ENCODE data around the gene ARSB.

DNA sequence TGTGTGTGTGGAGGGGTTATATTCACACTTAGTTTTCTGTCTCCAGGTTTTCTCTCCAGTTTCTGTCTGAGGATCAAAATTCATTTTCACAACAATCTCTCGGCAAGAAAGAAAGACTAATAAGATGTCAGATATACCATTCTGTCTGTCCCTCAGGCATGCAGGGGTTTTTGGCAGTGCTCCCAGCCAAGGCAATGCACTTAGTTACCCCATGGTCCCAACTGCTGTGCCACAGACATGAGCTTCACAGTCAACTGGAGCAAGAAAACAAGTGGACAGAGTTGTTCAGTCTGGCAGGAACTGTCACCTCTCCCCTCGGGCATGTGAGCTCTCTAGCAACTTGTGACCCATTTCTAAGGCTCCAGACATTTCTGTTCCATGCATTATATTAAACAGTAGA, 234.8 kb downstream of the ARSB start:
- TF ChIP-seq, protein P1, sequence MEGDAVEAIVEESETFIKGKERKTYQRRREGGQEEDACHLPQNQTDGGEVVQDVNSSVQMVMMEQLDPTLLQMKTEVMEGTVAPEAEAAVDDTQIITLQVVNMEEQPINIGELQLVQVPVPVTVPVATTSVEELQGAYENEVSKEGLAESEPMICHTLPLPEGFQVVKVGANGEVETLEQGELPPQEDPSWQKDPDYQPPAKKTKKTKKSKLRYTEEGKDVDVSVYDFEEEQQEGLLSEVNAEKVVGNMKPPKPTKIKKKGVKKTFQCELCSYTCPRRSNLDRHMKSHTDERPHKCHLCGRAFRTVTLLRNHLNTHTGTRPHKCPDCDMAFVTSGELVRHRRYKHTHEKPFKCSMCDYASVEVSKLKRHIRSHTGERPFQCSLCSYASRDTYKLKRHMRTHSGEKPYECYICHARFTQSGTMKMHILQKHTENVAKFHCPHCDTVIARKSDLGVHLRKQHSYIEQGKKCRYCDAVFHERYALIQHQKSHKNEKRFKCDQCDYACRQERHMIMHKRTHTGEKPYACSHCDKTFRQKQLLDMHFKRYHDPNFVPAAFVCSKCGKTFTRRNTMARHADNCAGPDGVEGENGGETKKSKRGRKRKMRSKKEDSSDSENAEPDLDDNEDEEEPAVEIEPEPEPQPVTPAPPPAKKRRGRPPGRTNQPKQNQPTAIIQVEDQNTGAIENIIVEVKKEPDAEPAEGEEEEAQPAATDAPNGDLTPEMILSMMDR (IDR thresholded peaks at IDR 0.05) = no peak
- TF ChIP-seq, protein P2, sequence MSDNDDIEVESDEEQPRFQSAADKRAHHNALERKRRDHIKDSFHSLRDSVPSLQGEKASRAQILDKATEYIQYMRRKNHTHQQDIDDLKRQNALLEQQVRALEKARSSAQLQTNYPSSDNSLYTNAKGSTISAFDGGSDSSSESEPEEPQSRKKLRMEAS (IDR thresholded peaks at IDR 0.05; ENCODE audit: low read depth) = no peak
- no peak for TF ChIP-seq RAD21 (IDR thresholded peaks at IDR 0.05; ENCODE audit: low read length)
- TF ChIP-seq POLR2AphosphoS5 (IDR thresholded peaks at IDR 0.05; ENCODE audit: low read depth, low read length) = no peak
- TF ChIP-seq, protein P3, sequence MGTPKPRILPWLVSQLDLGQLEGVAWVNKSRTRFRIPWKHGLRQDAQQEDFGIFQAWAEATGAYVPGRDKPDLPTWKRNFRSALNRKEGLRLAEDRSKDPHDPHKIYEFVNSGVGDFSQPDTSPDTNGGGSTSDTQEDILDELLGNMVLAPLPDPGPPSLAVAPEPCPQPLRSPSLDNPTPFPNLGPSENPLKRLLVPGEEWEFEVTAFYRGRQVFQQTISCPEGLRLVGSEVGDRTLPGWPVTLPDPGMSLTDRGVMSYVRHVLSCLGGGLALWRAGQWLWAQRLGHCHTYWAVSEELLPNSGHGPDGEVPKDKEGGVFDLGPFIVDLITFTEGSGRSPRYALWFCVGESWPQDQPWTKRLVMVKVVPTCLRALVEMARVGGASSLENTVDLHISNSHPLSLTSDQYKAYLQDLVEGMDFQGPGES (IDR thresholded peaks at IDR 0.05; ENCODE audit: low read depth, low read length) = no peak
- no peak for TF ChIP-seq ELF1 (IDR thresholded peaks at IDR 0.05)
- peak; percentile 47; the same call in 1 of the 2 replicates for TF ChIP-seq MXI1 (IDR thresholded peaks at IDR 0.05; ENCODE audit: low read depth, low read length)
- TF ChIP-seq EP300 (IDR thresholded peaks at IDR 0.05; ENCODE audit: borderline replicate concordance in 1 of 2, low read depth in 1 of 2, low read length in 1 of 2) = 0 out of 4 replicates have a peak, but pooled peaks of 1 of the 2 experiments have one; percentile 13

Measured in SK-N-SH (cell line).